Ramos (cell line): Measurements from ENCODE around the gene BTBD2.

Experiments used
- in situ Hi-C: fragments of 300-500 bp; cut with MboI; formaldehyde crosslinking; loops from one replicate; pipeline ENCODE4 v1.14.3; 2022; ENCODE audit warnings: low sequenced_read_pairs; ENCODE audit not compliant: unreplicated experiment

The BTBD2 gene

GRCh38 chr19:1944916-1945561 lies 70.5 kb downstream of the BTBD2 start:
- in situ Hi-C loops = no loop called here

GRCh38 chr19:1944088-1944915 lies 71.2 kb downstream of the BTBD2 start:
- in situ Hi-C loops = no loop called here

GRCh38 chr19:1943661-1944087 lies 71.8 kb downstream of the BTBD2 start:
- in situ Hi-C loops = no loop called here

- in situ Hi-C loops = no loop called here
Measured at GRCh38 chr19:1942934-1943555, 72.5 kb downstream of the BTBD2 start.

- in situ Hi-C loops = no loop called here
Measured at GRCh38 chr19:1942078-1942933, 73.2 kb downstream of the BTBD2 start.

- in situ Hi-C loops = no loop called here
Measured at GRCh38 chr19:1941146-1942077, 74.1 kb downstream of the BTBD2 start, which contains the start of gene CSNK1G2. TSS of gene CSNK1G2 (plus strand) at chr19:1941172. CDS start at chr19:1969773, 28,601 bp downstream.

GRCh38 chr19:1938071-1938470 lies 77.4 kb downstream of the BTBD2 start:
- in situ Hi-C loops = no loop called here

- in situ Hi-C loops = no loop called here
Measured at GRCh38 chr19:1936916-1937610, 78.5 kb downstream of the BTBD2 start.

GRCh38 chr19:1936430-1936829 lies 79.1 kb downstream of the BTBD2 start:
- in situ Hi-C loops = no loop called here

GRCh38 chr19:1935484-1936208 lies 79.9 kb downstream of the BTBD2 start:
- in situ Hi-C loops = no loop called here
